ENCODE data around the gene WRAP53.

The WRAP53 gene

DNA sequence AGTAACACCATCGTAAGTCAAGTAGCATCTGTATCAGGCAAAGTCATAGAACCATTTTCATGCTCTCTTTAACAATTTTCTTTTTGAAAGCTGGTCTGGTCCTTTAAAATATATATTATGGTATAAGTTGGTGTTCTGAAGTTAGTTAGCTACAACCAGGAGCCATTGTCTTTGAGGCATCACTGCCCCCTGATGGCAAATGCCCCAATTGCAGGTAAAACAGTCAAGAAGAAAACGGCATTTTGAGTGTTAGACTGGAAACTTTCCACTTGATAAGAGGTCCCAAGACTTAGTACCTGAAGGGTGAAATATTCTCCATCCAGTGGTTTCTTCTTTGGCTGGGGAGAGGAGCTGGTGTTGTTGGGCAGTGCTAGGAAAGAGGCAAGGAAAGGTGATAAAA lies 15.0 kb upstream of the WRAP53 start:
- no peak for TF ChIP-seq SIN3A (IDR thresholded peaks at IDR 0.05; ENCODE audit: borderline replicate concordance, insufficient read depth, low read length)
- no peak for TF ChIP-seq FOXP2 (optimal IDR thresholded peaks at IDR 0.05; ENCODE audit: borderline replicate concordance, extremely low read depth, extremely low read length, insufficient read depth)

DNA sequence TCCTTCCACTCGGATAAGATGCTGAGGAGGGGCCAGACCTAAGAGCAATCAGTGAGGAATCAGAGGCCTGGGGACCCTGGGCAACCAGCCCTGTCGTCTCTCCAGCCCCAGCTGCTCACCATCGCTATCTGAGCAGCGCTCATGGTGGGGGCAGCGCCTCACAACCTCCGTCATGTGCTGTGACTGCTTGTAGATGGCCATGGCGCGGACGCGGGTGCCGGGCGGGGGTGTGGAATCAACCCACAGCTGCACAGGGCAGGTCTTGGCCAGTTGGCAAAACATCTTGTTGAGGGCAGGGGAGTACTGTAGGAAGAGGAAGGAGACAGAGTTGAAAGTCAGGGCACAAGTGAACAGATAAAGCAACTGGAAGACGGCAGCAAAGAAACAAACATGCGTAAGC lies 13.3 kb upstream of the WRAP53 start:
- TF ChIP-seq, protein P1, sequence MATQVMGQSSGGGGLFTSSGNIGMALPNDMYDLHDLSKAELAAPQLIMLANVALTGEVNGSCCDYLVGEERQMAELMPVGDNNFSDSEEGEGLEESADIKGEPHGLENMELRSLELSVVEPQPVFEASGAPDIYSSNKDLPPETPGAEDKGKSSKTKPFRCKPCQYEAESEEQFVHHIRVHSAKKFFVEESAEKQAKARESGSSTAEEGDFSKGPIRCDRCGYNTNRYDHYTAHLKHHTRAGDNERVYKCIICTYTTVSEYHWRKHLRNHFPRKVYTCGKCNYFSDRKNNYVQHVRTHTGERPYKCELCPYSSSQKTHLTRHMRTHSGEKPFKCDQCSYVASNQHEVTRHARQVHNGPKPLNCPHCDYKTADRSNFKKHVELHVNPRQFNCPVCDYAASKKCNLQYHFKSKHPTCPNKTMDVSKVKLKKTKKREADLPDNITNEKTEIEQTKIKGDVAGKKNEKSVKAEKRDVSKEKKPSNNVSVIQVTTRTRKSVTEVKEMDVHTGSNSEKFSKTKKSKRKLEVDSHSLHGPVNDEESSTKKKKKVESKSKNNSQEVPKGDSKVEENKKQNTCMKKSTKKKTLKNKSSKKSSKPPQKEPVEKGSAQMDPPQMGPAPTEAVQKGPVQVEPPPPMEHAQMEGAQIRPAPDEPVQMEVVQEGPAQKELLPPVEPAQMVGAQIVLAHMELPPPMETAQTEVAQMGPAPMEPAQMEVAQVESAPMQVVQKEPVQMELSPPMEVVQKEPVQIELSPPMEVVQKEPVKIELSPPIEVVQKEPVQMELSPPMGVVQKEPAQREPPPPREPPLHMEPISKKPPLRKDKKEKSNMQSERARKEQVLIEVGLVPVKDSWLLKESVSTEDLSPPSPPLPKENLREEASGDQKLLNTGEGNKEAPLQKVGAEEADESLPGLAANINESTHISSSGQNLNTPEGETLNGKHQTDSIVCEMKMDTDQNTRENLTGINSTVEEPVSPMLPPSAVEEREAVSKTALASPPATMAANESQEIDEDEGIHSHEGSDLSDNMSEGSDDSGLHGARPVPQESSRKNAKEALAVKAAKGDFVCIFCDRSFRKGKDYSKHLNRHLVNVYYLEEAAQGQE (IDR thresholded peaks at IDR 0.05; ENCODE audit: insufficient read depth in 1 of 2, low read depth in 2 of 2, low read length in 2 of 2), result no peak
- TF ChIP-seq SIN3A (IDR thresholded peaks at IDR 0.05; ENCODE audit: borderline replicate concordance, insufficient read depth, low read length) (no peak), FOXP2 (optimal IDR thresholded peaks at IDR 0.05; ENCODE audit: borderline replicate concordance, extremely low read depth, extremely low read length, insufficient read depth) (no peak), POLR2AphosphoS5 (IDR thresholded peaks at IDR 0.05; ENCODE audit: low read depth, low read length) (no peak), TAF1 (IDR thresholded peaks at IDR 0.05; ENCODE audit: borderline replicate concordance, insufficient read depth, low read length) (no peak)

DNA sequence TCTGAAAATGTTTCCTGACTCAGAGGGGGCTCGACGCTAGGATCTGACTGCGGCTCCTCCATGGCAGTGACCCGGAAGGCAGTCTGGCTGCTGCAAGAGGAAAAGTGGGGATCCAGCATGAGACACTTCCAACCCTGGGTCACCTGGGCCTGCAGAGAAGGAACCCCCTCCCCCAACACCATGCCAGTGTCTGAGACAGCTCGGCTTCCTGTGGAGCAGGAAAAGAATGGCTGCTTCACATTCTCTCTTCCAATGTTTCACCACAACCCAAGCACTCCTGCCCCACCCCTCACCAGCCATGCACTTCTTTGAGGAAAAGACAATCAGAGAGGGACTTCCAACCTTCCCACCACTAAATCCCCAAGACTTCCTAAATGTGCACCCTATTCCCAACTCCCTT lies 11.7 kb upstream of the WRAP53 start:
- TF ChIP-seq POLR2AphosphoS5 (IDR thresholded peaks at IDR 0.05; ENCODE audit: low read depth, low read length) (no peak), SIN3A (IDR thresholded peaks at IDR 0.05; ENCODE audit: borderline replicate concordance, insufficient read depth, low read length) (no peak), FOXP2 (optimal IDR thresholded peaks at IDR 0.05; ENCODE audit: borderline replicate concordance, extremely low read depth, extremely low read length, insufficient read depth) (no peak), TAF1 (IDR thresholded peaks at IDR 0.05; ENCODE audit: borderline replicate concordance, insufficient read depth, low read length) (no peak)
- TF ChIP-seq, protein P1 (IDR thresholded peaks at IDR 0.05; ENCODE audit: insufficient read depth in 1 of 2, low read depth in 2 of 2, low read length in 2 of 2), result no peak

DNA sequence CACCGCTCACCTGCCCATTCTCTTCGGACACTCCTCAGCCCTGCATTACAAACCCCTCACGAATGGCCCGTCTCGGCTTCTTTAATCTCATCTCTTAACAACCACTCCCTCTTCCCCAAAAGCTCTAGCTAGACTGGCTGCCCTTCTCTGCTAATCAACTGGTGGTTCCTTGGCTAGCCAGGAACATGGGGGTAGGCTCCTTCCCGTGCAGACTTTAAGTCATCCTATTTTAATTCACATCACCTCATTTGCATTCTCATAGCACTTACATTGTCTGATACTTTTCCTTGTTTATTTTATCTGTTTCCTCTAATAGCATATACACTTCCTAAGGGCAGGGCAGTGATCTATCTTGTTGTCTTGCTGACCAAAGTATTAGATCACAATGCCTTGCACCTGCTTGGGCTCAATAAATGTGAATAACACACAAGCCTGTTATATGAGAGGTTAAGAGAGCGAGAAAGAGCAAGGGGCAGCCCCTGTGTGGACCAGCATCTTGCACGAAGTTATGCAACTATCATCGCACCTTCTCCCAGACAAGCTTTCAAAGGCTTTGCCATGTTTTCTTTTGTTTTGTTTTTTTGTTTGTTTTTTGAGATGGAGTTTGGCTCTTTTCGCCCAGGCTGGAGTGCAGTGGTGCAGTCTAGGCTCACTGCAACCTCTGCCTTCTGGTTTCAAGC lies 10.7 kb upstream of the WRAP53 start:
- TF ChIP-seq POLR2AphosphoS5 (IDR thresholded peaks at IDR 0.05; ENCODE audit: low read depth, low read length) (no peak), SIN3A (IDR thresholded peaks at IDR 0.05; ENCODE audit: borderline replicate concordance, insufficient read depth, low read length) (no peak), TAF1 (IDR thresholded peaks at IDR 0.05; ENCODE audit: borderline replicate concordance, insufficient read depth, low read length) (no peak), FOXP2 (optimal IDR thresholded peaks at IDR 0.05; ENCODE audit: borderline replicate concordance, extremely low read depth, extremely low read length, insufficient read depth) (no peak)
- TF ChIP-seq, protein P1 (IDR thresholded peaks at IDR 0.05; ENCODE audit: insufficient read depth in 1 of 2, low read depth in 2 of 2, low read length in 2 of 2), result no peak

DNA sequence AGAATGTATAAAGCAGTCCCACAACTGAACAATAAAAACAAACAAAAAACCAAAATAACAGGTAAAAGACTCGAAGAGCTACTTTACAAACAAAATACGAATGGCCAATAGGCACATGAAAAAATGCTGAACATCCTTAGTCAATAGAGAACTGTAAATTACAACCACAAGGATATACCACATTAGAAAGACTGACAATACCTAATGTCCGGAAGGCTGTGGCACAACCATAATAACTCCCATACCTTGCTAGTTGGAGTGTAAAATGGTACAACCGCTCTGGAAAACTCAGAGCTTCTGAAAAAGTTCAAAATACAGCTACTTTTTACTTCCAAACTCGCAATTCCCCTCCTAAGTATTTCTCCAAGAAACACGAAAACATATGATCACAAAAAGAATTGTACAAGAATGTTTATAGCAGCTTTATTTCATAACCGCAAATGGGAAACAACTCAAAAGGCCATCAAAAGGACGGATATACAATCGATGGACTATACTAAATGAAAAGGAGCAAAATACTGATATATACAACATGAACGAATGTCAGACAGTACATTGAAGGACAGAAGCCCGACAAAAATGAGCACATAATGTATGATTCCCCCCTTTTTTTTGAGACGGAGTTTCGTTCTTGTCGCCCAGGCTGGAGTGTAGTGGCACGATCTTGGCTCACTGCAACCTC lies 3.3 kb upstream of the WRAP53 start:
- TF ChIP-seq FOXP2 (optimal IDR thresholded peaks at IDR 0.05; ENCODE audit: borderline replicate concordance, extremely low read depth, extremely low read length, insufficient read depth), result no peak
- TF ChIP-seq SIN3A (IDR thresholded peaks at IDR 0.05; ENCODE audit: borderline replicate concordance, insufficient read depth, low read length), result no peak
- no peak for TF ChIP-seq POLR2AphosphoS5 (IDR thresholded peaks at IDR 0.05; ENCODE audit: low read depth, low read length)
- TF ChIP-seq TAF1 (IDR thresholded peaks at IDR 0.05; ENCODE audit: borderline replicate concordance, insufficient read depth, low read length), result no peak
- TF ChIP-seq, protein P1 (IDR thresholded peaks at IDR 0.05; ENCODE audit: insufficient read depth in 1 of 2, low read depth in 2 of 2, low read length in 2 of 2), result no peak

Measured in PFSK-1 (cell line).